ENCODE data around the gene CCL25.

CCL25 gene

DNA sequence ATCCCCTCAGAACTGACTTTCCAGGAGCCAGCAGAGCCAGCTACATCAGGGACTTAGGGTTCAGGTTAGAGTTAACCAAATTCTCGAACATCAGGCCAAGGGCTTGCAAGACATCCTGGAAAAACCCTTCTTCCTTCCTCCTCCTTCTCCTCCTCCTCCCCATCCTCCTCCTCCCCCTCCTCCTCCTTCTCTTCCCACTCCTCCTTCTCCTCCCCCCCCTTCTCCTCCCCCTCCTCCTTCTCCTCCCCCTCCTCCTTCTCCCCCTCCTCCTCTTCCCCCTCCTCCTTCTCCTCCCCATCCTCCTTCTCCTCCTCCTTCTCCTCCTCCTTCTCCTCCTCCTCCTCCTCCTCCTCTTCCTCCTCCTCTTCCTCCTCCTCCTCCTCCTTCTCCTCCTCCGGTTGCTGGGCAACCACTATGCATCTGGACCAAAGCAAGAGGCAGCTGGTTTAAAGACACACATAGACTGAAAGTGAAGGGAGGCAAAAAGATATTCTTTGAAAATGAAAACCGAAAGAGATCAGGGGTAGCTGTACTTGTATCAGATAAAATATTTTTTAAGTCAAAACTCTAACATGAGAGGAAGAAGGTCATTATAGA lies 5.9 kb upstream of the CCL25 start:
- no peak for DNase-seq

DNA sequence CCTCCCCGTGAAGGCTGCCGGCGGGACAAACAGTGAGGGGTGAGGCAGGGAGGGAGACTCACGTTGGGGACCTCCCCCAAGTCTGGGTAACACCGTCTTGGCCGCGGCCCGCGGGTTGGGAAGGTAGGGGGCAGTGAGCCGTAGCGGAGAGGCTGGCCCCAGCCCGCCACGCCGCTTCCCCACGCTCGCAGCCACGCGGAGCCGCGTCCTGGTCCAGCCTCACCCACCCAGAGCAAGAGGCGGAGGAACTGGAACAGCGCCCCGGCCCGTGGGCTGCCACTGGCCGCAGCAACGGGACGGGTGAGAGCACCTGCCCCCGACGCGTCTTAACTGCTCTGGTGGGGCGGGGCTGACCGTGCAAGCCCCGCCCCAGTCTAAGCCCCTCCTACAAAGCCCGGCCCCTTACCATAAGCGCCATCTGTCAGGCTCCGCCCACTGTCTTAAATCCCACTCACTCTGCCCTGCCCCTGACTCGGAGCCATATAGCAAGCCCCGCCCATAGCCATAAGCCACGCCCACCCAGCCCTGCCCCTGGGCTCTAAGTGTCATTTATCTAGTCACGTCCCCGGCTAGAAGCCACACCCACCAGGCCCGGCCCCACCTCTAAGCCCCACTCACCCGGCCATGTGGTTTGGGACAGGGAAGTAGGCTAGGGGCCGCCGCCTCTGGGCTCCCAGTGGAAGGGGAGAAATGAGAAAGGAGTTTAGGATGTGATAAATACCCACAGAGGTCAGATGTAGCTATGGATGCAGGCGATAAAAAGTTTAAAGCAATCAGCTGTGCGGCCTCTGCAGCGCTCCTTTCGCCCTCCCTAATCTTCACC lies 2.1 kb upstream of the CCL25 start:
- peak; percentile 86 to 87 for DNase-seq

DNA sequence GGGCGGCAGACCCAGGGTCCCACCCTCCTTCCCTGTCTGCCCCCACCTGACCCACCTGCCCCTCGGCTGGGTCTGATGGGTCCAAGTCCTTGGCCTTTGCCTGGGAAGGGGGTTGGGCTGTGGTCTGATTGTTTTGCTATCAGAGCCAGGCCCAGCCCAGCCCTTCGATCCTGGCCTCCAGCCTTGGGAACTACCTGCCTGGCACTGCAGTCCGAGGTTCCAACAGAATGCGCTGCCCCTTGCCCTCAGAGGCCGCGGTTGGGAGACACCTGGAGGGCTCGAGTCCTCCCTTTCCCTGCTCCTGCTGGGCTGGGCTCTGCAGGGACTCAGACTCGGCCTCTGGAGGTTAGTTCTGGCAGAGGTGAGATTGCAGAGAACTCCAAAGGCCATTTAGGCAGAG lies 1.6 kb downstream of the CCL25 start:
- DNase-seq = no peak

- DNase-seq = no peak
These were observed 4.0 kb downstream of the CCL25 start for GRCh38 chr19:8056533-8056932.

DNA sequence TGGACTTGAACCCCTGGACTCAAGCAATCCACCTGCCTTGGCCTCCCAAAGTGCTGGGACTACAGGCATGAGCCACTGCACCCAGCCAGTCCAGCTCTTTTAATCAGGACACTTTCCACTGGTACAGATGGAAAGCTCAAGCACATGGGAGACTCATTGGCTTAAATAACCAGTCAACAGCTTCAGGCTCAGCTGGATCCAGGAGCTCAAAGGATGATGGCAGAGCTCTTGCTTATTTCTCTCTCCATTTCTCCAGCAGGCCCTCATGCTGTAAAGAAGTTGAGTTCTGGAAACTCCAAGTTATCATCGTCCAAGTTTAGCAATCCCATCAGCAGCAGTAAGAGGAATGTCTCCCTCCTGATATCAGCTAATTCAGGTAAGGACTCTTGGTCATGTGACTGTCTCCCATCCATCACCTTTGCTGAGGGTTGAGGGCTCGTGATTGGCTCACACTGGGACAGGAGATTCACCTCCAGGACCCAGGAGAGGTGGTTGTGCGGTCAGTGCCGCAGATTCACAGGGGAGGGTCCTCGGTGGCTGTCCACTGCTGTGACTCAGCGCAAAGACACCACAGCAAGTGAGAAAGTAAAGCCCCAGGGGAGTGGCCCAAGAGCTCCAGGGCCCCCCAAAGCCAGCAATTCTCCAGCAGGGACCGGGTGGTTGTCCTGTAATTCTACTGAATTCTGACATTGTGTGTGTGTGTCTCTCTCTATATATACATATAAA lies 5.1 kb downstream of the CCL25 start:
- DNase-seq = no peak

DNA sequence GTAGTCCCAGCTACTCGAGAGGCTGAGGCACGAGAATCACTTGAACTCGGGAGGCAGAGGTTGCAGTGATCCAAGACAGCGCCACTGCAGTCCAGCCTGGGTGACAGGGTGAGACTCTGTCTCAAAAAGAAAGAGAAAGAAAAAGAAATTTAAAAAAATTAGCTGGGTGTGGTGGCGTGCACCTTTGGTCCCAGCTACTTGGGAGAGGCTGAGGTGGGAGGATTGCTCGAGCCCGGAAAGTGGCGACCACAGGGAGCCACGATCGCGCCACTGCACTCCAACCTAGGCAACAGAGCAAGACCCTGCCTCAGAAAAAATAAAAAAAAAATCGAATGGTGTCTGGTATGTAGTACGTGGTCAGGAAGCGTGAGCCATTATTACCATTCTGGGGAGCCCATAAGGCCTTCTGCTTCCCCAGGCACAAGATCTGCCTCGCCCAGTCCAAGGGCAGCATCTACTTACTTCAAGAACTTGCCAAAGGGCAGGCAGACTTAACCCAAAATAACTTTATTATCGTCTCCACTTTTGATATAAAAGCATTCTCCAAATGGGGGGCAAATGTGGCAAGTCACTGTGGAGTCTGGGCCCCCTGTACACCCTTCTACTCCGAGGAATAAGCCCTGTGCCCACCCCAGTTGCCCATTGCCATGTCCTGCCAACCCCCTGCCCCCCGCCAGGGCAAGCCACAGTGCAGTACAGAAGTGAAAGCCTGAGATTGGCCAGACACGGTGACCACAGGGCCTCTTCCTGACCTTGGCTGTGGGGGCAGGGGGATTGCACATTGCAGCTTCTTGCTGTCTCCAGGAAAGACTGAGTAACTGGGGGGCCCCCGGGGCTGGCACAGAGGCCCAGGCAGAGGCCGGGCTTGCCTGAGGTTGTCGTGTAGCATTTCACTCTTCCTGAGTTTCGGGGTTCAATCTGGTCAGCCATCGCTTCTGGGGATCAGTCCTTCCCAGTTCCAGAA lies 12.6 kb downstream of the CCL25 start:
- no peak for DNase-seq

GRCh38 chr19:8065875-8066261 lies 13.3 kb downstream of the CCL25 start:
- no peak for DNase-seq

GRCh38 chr19:8069096-8069973 lies 16.8 kb downstream of the CCL25 start:
- no peak for DNase-seq

- DNase-seq = no peak
These were observed 19.4 kb downstream of the CCL25 start for GRCh38 chr19:8071912-8072311.

DNA sequence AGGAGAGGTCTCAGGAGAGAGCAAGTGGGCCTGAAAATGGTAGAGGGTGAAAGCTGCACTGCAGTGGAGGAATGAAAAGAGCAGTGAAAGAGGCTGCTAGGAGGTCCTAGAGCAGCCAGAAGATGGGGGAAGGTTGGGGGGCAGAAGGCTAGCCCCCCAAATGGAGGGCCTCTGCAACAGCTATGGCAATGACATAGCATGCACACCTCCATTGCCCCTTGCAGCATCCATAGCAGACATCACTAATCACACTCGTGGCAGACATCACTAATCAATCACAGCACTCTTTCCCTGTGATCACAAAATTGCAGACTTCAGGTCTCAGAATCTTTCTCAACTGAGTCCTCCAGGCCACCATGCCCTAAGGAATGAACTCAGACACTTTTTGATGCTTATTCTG lies 21.9 kb downstream of the CCL25 start:
- no peak for DNase-seq

GRCh38 chr19:8075158-8076074 lies 22.9 kb downstream of the CCL25 start:
- DNase-seq = no peak

- no peak for DNase-seq
These were observed 27.4 kb downstream of the CCL25 start for GRCh38 chr19:8079988-8080387.

DNA sequence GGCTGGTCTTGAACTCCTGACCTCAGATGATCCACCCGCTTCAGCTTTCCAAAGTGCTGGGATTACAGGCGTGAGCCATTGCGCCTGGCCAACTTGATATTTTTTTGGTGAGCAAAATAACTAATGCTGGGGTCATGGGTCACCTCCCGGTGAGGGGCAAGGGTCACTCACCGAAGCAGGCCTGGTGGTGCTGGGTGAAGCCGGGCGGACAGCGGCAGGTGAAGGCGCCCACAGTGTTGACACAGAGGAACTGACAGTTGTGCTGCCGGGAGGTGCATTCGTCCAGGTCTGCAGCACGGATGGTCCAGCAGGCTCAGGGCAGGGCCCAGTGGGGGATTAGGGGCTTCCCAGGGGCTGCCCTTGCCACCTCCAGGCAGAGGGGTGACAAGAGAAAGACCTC lies 28.3 kb downstream of the CCL25 start:
- no peak for DNase-seq

DNA sequence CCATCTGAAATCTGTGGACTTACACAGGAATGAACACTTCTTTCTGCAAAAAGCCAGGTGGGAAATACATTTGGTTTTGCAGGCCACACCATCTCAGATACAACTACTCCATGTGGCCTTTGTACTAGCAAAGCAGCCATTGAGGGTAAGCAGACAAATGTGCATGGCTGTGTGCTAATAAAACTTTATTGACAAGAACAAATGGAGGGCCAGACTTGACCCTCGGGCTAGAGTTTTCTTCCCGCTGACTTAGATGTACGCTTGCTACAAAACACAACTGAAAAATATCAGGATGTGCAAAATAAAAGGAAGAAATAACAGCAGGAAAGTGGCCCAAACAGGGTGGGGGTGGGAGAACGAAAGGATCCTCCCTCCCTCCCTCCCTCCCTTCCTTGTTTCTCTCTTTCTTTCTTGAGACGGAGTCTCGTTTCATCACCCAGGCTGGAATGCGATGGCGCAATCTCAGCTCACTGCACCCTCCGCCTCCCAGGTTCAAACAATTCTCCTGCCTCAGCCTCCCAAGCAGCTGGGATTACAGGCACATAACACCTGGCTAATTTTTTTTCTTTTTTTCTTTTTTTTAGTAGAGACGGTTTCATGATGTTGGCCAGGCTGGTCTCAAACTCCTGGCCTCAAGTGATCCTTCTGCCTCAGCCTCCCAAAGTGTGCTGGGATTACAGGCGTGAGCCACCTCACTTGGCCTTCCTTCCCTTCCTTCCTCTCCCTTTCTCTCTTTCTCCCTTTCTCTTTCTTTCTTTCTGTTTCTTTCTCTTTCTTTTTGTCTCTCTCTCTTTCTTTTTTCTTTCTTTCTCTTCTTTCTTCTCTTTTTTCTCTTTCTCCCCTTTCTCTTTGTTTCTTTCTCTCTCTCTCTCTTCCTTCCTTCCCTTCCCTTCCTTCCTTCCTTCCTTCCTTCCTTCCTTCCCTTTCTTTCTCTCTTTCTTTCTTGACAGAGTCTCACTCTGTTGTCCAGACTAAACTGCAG lies 29.3 kb downstream of the CCL25 start:
- DNase-seq = no peak

GRCh38 chr19:8083141-8083540 lies 30.6 kb downstream of the CCL25 start:
- DNase-seq = no peak

GRCh38 chr19:8084152-8084551 lies 31.6 kb downstream of the CCL25 start:
- no peak for DNase-seq

- DNase-seq = no peak
These were observed 33.2 kb downstream of the CCL25 start for GRCh38 chr19:8085598-8086408.

- DNase-seq = no peak
These were observed 34.3 kb downstream of the CCL25 start for GRCh38 chr19:8086849-8087248.

DNA sequence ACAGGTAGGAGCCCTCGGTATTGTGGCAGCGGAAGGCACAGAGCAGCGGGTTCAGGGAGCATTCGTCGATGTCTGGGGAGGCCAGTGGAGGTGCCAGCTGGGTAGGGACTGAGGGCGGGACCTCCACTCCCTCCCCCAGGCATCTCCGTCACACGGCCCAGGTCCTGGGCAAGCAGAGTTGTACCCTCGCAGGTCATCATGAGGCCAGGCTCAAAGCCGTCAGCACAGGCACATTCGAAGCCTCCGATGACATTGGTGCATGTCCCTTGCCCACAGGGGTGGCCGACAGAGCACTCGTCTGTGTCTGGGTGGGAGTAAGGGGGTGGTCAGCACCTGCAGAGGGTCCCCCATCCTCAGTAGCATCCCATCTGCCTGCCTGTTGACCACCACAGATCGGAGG lies 35.3 kb downstream of the CCL25 start:
- no peak for DNase-seq

All from activated CD4-positive, alpha-beta T cell treated with anti-CD3 and anti-CD28 coated beads, Interleukin-2, amount 50 U/mL, for 4 hours (primary cell).